Activated naive CD4-positive, alpha-beta T cell treated with anti-CD3 and anti-CD28 coated beads, Interleukin-2, amount 10 ng/mL, durations not matched to agents 7 days and 5 days (primary cell): ENCODE results near the gene TPRG1.

Experiments used
- CTCF ChIA-PET: fragments of 350-600 bp; sonication (Branson Sonifier 250); formaldehyde crosslinking; loops from one replicate; lab custom pipeline; 2021; ENCODE audit warnings: antibody characterized with exemption; lab: Charles Lee
- DNase-seq: peaks from one replicate; pipeline ENCODE4 v3.0.0-alpha.2; 2020
- H3K27ac Mint-ChIP-seq: one replicate; pipeline ENCODE4 v1.8.0; 2021; ENCODE audit warnings: mild to moderate bottlenecking, moderate library complexity, mixed read lengths
- H3K27me3 Mint-ChIP-seq: one replicate; pipeline ENCODE4 v1.8.0; 2021; ENCODE audit warnings: mild to moderate bottlenecking, mixed read lengths
- H3K36me3 Mint-ChIP-seq: one replicate; pipeline ENCODE4 v1.8.0; 2021; ENCODE audit warnings: mixed read lengths
- H3K4me1 Mint-ChIP-seq: one replicate; pipeline ENCODE4 v1.8.0; 2021; ENCODE audit warnings: mixed read lengths
- H3K4me3 Mint-ChIP-seq: one replicate; pipeline ENCODE4 v1.8.0; 2021; ENCODE audit warnings: mild to moderate bottlenecking, moderate library complexity, mixed read lengths
- H3K9me3 Mint-ChIP-seq: one replicate; pipeline ENCODE4 v1.8.0; 2021; ENCODE audit warnings: mixed read lengths

TPRG1 gene

DNA sequence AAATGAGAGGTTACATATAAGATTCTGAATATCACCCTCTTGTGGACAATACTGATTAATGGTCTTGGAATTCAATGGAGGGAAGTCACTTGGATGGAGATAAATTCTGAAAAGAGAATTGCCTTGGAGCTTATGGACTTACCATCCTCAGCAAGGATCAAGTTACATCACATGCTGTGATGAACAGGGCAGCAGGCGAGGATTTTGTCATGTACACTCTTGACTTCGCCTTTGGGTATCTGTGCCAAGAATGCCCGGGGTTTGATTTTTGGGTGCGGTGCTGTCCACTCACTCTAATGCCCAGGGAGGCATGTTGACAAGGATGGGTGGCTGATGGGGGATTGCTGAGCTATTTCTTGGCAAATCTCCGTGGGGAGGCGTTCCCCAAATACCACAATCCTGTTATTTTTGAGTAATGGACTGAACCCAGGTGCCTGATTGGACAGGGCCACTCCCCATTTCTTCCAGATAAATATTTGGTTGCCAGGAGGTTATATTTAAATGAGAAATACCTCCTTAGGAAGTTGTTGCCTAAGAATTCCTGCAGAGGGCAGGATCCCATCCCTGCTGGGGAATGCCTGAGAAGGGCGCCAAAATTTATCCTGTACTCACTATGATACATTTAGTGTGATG lies 96.3 kb downstream of the TPRG1 start:
- peaks cover 8% of the 10 kb centered on the region for H3K4me1 Mint-ChIP-seq
- no peaks in the 10 kb centered on the region for H3K36me3 Mint-ChIP-seq
- CTCF ChIA-PET = interaction anchor here (1.1 to 10.4 kb wide), 5 partner anchors 9 to 693 kb away, joined by 3 to 107 read pairs (median 3); no protein-coding TSS in a partner anchor
- no peak overlapping the region for H3K27ac Mint-ChIP-seq
- no peak for DNase-seq
- no peaks in the 10 kb centered on the region for H3K27me3 Mint-ChIP-seq
- H3K9me3 Mint-ChIP-seq = no peaks in the 10 kb centered on the region
- no peak overlapping the region for H3K4me3 Mint-ChIP-seq

- CTCF ChIA-PET = interaction anchor here (0.7 to 10.4 kb wide), 7 partner anchors 35 to 692 kb away, joined by 3 to 107 read pairs (median 3); no protein-coding TSS in a partner anchor
- no peak for DNase-seq
- H3K9me3 Mint-ChIP-seq = no peaks in the 10 kb centered on the region
- no peaks in the 10 kb centered on the region for H3K36me3 Mint-ChIP-seq
- peaks cover 13% of the 10 kb centered on the region for H3K4me1 Mint-ChIP-seq
- H3K27me3 Mint-ChIP-seq = no peaks in the 10 kb centered on the region
- H3K4me3 Mint-ChIP-seq = no peak overlapping the region
- no peak overlapping the region for H3K27ac Mint-ChIP-seq
Observed at GRCh38 chr3:189269365-189269764, 97.6 kb downstream of the TPRG1 start.

- Mint-ChIP-seq H3K36me3 (no peaks in the 10 kb centered on the region), H3K27ac (no peak overlapping the region), H3K4me3 (no peak overlapping the region), H3K27me3 (no peaks in the 10 kb centered on the region), H3K9me3 (no peaks in the 10 kb centered on the region), H3K4me1 (peaks cover 13% of the 10 kb centered on the region)
- peak; percentile 65 for DNase-seq
- CTCF ChIA-PET = interaction anchor here (0.6 to 10.4 kb wide), 7 partner anchors 20 to 690 kb away, joined by 3 to 107 read pairs (median 4); no protein-coding TSS in a partner anchor
Observed at GRCh38 chr3:189270248-189270832, 98.6 kb downstream of the TPRG1 start.

- CTCF ChIA-PET = interaction anchor here (0.6 to 10.4 kb wide), 38 partner anchors 8 to 1555 kb away, joined by 3 to 107 read pairs (median 4); no protein-coding TSS in a partner anchor
- no peak for DNase-seq
- Mint-ChIP-seq H3K4me3 (no peak overlapping the region), H3K27me3 (no peaks in the 10 kb centered on the region), H3K4me1 (peaks cover 23% of the 10 kb centered on the region), H3K9me3 (no peaks in the 10 kb centered on the region), H3K27ac (no peak overlapping the region), H3K36me3 (no peaks in the 10 kb centered on the region)
Observed at GRCh38 chr3:189272500-189273119, 100.8 kb downstream of the TPRG1 start.

DNA sequence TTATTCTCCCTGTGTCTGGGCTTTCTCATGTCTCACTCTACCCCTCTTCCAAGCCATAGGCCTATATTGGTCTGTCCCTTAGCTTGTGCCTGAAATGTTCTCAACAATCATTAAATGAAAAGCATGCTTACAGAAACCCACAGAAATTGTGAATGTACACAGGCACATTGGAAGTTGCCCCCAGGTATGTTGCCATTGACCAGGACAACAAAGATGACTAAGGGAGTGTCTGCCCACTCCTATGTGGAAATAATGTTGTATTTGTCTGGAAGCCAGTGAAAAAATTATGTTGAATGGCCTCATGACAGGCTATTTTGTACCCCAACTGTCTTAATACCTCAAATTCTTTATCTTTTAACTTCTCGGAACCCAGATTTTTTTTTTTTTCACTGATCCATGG lies 102.0 kb downstream of the TPRG1 start:
- no peaks in the 10 kb centered on the region for H3K36me3 Mint-ChIP-seq
- CTCF ChIA-PET = interaction anchor here (0.8 to 10.4 kb wide), 9 partner anchors 33 to 689 kb away, joined by 3 to 107 read pairs (median 7); no protein-coding TSS in a partner anchor
- DNase-seq = no peak
- no peak overlapping the region for H3K27ac Mint-ChIP-seq
- no peaks in the 10 kb centered on the region for H3K9me3 Mint-ChIP-seq
- no peaks in the 10 kb centered on the region for H3K27me3 Mint-ChIP-seq
- no peak overlapping the region for H3K4me3 Mint-ChIP-seq
- peaks cover 34% of the 10 kb centered on the region for H3K4me1 Mint-ChIP-seq

- no peaks in the 10 kb centered on the region for H3K9me3 Mint-ChIP-seq
- CTCF ChIA-PET = interaction anchor here (10.4 kb wide), 1 partner anchor 674 kb away, joined by 107 read pairs; no protein-coding TSS in a partner anchor
- no peak overlapping the region for H3K27ac Mint-ChIP-seq
- no peaks in the 10 kb centered on the region for H3K36me3 Mint-ChIP-seq
- no peaks in the 10 kb centered on the region for H3K27me3 Mint-ChIP-seq
- no peak overlapping the region for H3K4me3 Mint-ChIP-seq
- H3K4me1 Mint-ChIP-seq = peaks cover 35% of the 10 kb centered on the region
- DNase-seq = no peak
Observed at GRCh38 chr3:189275182-189275581, 103.4 kb downstream of the TPRG1 start.

GRCh38 chr3:189275852-189276251 lies 104.1 kb downstream of the TPRG1 start:
- Mint-ChIP-seq H3K9me3 (no peaks in the 10 kb centered on the region), H3K4me1 (peaks cover 35% of the 10 kb centered on the region), H3K27me3 (no peaks in the 10 kb centered on the region), H3K27ac (no peak overlapping the region), H3K36me3 (no peaks in the 10 kb centered on the region), H3K4me3 (no peak overlapping the region)
- DNase-seq = no peak
- CTCF ChIA-PET = interaction anchor here (0.6 to 10.4 kb wide), 3 partner anchors 54 to 673 kb away, joined by 3 to 107 read pairs (median 7); no protein-coding TSS in a partner anchor

DNA sequence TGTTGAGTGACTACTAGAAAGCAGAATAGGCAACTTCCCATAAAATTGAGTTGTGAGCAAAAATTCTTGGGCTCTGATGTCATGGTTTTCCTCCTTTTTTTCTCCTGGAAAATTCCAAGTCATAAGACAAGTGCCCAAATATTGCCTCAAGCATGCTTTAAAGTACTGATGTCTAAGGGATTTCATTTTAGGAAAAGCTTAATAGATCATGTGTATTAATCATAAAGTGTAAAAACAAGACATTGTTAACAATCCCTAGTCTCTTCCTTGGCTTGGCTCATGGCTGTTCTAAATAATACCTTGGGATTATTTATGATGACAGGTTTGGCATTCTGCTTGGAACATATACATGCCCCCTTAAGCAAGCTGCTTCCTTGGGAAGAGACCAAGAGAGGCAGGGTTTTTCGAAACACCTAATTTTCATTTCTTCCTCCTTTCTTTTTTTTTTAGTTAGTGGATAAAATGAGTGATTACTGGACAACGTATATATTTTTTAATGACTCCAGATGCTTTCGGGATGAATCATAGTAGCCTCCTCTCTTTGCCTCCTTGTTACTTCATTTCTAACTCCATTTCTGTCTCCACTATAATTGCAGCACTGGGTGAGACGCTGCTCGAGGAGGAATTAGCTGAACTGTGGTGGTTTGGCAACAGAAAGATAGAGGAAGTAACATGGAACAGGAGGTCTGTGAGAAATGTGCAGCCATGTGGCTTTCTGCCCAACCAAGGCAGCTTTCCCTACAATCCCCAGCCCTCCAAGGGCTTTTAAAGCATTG lies 104.9 kb downstream of the TPRG1 start:
- Mint-ChIP-seq H3K36me3 (no peaks in the 10 kb centered on the region), H3K27me3 (no peaks in the 10 kb centered on the region), H3K4me3 (no peak overlapping the region), H3K9me3 (no peaks in the 10 kb centered on the region), H3K4me1 (peaks cover 35% of the 10 kb centered on the region), H3K27ac (no peak overlapping the region)
- no peak for DNase-seq
- CTCF ChIA-PET = interaction anchor here (0.7 to 1.9 kb wide), 4 partner anchors 8 to 1417 kb away, joined by 3 to 7 read pairs (median 3); no protein-coding TSS in a partner anchor

DNA sequence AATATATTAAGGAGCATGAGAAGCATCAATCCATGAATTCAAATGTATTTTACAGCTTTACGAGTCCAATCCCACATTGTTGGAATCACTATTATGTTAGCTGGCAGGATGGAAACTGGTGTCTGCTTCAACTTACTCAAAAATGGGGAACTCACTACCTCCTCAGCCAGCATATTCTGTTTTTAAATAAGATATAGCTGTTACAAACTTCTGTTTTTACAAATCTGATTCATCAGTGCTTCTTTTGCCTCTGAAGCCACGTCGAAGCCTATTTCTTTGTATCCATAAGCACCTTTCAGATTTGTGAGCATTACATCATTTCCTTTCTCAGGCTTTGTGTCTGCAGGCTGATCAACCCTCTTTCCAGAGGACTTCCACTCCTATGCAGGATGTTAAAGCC lies 105.9 kb downstream of the TPRG1 start:
- H3K36me3 Mint-ChIP-seq = no peaks in the 10 kb centered on the region
- H3K4me1 Mint-ChIP-seq = peaks cover 31% of the 10 kb centered on the region
- no peaks in the 10 kb centered on the region for H3K9me3 Mint-ChIP-seq
- no peak for DNase-seq
- CTCF ChIA-PET = interaction anchor here (0.5 to 1.9 kb wide), 4 partner anchors 9 to 253 kb away, joined by 3 to 7 read pairs (median 3); no protein-coding TSS in a partner anchor
- H3K27ac Mint-ChIP-seq = no peak overlapping the region
- no peak overlapping the region for H3K4me3 Mint-ChIP-seq
- H3K27me3 Mint-ChIP-seq = no peaks in the 10 kb centered on the region

DNA sequence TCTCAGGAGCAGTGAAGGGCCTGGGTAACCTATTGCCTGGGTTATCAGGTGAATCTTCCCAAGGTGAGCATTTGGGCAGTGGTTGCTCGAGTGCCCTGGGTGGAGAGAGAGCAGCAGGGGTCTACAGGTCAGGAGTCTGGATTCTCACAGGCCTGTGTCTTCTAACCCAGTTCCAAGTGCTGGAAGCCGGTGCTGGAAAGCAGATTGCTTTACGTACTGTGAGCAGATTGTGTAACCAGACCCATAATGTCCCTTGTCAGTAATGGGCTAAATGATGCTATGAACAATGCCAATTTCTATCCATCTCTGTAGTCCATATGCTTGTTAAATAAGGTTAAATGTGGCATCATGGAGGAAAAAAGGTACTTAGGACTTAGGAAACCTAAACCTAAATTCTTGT lies 106.5 kb downstream of the TPRG1 start:
- Mint-ChIP-seq H3K4me1 (peaks cover 26% of the 10 kb centered on the region), H3K36me3 (no peaks in the 10 kb centered on the region), H3K27ac (no peak overlapping the region), H3K9me3 (no peaks in the 10 kb centered on the region), H3K27me3 (no peaks in the 10 kb centered on the region), H3K4me3 (no peak overlapping the region)
- no peak for DNase-seq
- CTCF ChIA-PET = interaction anchor here (0.5 kb wide), 1 partner anchor 252 kb away, joined by 3 read pairs; no protein-coding TSS in a partner anchor

DNA sequence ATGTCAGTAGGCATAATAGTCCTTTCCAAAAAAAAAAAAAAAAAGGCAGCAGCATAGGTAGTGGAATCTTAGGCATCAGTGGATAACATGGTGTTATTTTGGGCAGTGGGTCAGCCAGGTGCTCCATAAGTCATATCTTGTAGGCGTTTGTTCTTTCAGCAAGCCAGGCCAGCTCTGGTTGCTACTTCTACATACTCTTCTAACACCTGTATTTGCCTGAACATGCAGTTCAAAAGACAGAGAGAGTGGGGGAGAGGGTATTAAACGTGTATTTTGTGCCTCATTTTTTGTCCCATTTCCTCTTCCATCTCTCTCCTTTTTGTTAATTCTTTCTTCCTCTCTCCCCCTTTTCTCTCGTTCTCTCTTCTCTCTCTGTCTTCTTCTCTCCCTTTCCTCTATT lies 110.4 kb downstream of the TPRG1 start:
- Mint-ChIP-seq H3K27ac (no peak overlapping the region), H3K4me1 (peaks cover 30% of the 10 kb centered on the region), H3K27me3 (no peaks in the 10 kb centered on the region), H3K9me3 (no peaks in the 10 kb centered on the region), H3K4me3 (no peak overlapping the region), H3K36me3 (peaks cover 1% of the 10 kb centered on the region)
- CTCF ChIA-PET = interaction anchor here (1.4 to 2.5 kb wide), 2 partner anchors 10 to 74 kb away, joined by 5 to 6 read pairs; no protein-coding TSS in a partner anchor
- no peak for DNase-seq

GRCh38 chr3:189282741-189283140 lies 111.0 kb downstream of the TPRG1 start:
- no peak for DNase-seq
- Mint-ChIP-seq H3K4me1 (peaks cover 28% of the 10 kb centered on the region), H3K27ac (no peak overlapping the region), H3K4me3 (no peak overlapping the region), H3K9me3 (no peaks in the 10 kb centered on the region), H3K27me3 (no peaks in the 10 kb centered on the region), H3K36me3 (peaks cover 1% of the 10 kb centered on the region)
- CTCF ChIA-PET = no interaction called here

DNA sequence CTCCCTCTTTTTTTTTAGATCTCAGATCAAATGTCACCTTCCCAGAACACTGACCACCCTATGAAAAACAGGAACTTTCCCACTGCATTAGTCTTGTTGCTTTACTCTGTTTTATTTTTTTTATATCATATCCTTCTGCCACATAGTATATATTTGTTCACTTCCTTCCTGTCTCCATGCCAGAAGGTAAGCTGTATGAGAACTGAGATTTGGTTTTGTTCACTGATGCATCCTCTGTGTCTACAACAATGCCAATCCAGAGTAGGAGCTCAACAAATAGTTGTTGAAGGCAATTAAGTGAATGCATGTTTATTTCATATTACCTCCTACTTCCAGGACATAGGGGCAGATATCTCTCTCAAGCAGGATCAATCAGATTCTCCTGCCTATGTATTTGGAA lies 114.4 kb downstream of the TPRG1 start:
- peaks cover 5% of the 10 kb centered on the region for H3K9me3 Mint-ChIP-seq
- no peaks in the 10 kb centered on the region for H3K27me3 Mint-ChIP-seq
- H3K4me1 Mint-ChIP-seq = peaks cover 28% of the 10 kb centered on the region
- H3K4me3 Mint-ChIP-seq = no peak overlapping the region
- H3K27ac Mint-ChIP-seq = peak overlapping the region; percentile 5
- DNase-seq = no peak
- CTCF ChIA-PET = interaction anchor here (0.9 to 1.4 kb wide), 2 partner anchors 13 to 14 kb away, joined by 4 to 5 read pairs; no protein-coding TSS in a partner anchor
- peaks cover 1% of the 10 kb centered on the region for H3K36me3 Mint-ChIP-seq
